HG02885 (cell line): ENCODE measurements around the gene COBL.

ENCODE experiments used
- ATAC-seq: cut with Tn5 transposase; IDR thresholded peaks from one replicate; pipeline ENCODE4 v1.9.1; 2021; ENCODE audit warnings: mild to moderate bottlenecking; ENCODE audit not compliant: unreplicated experiment, poor library complexity

Gene COBL

DNA sequence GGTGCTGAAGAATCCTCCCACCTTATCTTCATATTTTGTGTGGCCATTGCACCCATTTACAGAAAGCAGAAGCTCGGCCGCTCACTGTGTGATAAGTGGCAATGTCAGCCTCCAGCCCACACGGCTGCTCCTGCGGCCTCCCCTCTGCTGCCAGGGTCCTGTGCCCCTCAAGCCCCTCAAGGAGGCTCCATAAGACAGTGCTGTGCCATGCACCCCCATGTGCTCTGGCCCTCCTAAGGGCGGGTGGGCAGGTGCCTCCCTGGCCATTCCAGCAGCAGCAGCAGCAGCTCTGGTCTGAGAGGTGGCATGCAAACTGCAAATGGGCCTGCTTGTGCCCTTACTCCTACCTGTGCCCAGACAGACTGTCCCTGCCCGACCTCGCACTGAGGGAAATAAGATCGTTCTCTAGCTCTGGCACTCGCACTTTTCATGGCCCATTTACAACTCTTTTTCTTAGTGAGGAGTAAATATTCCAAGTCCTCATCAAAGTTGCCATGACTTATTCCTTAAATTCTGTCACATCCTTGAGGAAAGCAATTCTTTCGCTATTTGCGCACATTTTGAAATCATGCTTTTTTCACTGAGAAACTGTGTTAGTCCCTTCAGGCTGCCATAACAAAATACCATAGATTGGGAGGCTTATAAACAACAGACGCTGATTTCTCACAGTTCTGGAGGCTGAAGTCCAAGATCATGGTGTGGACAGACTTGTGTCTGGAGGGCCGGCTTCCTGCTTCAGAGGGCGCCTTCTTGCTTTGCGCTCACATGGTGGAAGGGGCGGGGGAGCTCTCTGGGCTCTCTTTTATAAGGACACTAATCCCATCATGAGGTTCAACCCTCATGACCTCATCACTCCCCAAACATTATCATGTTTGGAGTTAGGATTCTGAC lies 187.8 kb downstream of the COBL start:
- ATAC-seq = no peak

DNA sequence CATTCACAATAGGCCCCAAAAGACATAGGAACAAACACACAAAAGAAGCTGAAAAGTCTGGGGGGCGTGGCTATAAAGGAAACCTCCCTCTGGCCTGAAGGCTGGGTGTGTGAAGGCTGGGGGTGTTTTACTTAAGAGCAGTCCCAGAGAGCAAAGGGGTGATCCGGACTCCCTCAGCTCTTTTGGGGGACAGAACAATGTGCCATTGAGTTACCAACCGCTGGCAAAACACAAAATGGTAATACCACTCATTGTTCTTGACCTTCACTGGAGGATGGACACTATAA lies 189.0 kb downstream of the COBL start:
- no peak for ATAC-seq

DNA sequence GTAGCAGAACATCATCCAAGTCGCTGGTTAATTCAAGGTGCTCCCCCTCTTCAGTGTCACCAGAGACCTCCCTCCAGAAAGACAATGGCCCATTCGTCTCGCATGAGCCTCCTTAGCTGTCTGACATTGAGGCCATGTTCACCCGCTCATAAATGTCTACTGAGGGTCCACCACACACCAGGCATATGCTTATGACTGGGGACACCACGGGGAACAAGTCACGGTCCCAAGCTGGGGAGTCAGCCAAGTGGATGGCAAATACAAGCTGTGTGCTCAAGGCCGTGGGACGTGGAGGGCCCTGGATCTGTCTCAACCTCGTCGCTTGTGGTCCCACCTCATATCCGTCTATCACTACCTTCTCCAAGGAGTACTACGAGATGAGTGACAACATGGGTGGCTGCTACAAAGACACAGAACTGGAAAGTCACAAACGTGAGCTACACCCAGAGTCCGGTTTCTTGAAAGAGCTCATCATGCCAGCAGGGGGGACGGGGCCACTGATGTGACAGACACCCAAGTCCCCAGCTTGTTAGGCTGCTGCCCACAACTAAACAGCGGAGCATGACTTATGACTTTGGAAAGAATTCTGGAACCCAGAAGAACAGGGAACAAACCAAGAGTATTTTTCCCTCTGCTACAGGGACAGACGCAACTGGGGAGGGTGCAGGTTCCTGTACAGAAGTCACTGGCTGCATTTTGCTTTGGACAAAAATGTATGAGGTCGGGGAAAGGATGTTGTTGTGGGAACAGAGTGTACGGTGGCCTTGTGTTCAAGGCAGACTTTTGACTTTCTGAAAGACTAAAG lies 189.6 kb downstream of the COBL start:
- no peak for ATAC-seq

DNA sequence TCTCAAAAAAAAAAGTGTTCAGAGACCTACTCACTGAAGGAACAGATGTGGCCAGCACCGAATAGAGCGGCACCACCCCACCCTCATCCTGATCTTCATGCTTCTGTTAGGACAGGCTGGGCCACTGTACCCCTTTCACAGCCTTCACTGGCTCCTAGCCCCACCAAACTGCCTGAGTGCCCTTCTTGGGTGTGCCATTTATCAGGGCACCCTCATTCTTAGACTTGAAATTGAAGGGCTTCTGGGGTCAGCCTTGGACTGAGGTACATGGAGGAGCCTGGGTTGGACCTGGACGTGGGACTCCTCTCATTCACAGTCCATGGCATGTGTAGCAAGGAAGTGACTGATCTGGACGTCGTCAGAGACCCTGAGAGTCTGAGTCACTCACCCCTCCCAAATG lies 190.3 kb downstream of the COBL start:
- ATAC-seq = no peak

DNA sequence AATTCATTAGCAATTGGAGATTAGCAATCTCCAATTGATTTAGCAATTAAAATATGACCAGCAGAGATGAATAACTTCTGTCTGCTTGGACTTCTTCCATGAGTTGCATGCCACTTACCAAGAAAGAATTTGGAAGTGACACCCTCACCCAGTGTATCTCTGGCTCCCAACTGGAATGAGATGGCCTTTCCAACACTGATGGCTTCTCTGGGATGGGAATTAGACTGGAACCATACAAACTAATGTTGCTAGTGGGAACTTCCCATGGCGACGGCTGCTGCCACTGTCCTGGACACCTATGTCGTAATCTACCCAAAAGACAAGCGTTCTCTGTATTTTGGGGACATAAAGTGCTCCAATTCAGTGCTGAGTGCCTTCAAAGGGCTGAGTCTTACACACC lies 192.3 kb downstream of the COBL start:
- no peak for ATAC-seq

DNA sequence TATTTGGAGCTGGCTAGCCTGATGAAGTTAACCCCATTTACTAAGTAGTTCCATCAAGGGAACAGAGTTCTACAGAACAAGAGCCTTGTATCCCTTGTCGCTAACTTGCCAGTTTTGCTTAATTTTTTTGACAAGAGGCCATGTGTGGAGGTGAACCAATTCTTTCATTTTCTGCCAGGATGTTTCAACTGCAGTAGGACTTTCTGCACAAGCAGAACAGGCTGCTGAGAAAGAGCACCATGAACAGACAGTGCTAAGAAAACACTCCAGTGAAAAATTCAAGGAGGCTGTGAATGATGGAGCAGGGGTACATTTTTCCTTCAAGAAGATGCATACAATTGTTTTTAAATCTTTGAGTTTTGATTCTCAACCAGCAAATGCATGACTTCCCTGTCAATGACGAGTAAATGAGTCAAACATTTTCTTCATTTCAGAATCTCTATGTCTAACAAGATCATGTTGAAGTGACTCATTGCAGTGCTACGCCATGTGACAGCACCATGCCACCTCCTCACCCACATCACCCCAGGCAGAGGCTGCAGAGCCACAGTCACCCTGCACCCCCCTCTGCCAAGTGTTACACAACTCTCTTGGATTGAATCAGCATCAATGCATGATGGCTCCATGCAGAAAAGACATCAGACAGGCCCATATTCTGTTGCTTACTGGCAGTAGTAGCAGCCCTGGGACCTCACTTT lies 193.1 kb downstream of the COBL start:
- no peak for ATAC-seq

DNA sequence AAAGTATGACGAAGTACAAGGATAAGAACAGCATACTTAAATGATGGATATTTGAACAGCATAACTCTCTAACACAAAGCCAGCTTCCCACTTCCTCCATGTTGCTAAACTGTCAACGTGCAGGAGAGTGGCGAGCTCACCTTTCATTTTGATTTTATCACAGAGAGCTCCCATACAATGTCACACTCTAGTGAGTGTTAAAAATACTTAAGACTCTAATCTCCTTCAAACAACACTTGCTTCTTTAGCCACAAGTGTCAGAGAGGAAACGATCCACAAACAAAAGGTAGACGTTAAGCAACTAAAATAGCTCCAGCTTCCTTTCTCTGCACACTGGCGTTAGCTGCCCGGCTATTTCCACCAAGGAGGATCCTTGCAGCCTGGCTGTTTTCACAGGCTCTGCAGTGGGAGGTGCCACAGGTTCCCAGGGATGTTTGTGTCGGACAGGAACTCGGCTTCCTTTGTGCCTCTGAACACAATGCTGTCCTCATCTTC lies 194.6 kb downstream of the COBL start:
- no peak for ATAC-seq

DNA sequence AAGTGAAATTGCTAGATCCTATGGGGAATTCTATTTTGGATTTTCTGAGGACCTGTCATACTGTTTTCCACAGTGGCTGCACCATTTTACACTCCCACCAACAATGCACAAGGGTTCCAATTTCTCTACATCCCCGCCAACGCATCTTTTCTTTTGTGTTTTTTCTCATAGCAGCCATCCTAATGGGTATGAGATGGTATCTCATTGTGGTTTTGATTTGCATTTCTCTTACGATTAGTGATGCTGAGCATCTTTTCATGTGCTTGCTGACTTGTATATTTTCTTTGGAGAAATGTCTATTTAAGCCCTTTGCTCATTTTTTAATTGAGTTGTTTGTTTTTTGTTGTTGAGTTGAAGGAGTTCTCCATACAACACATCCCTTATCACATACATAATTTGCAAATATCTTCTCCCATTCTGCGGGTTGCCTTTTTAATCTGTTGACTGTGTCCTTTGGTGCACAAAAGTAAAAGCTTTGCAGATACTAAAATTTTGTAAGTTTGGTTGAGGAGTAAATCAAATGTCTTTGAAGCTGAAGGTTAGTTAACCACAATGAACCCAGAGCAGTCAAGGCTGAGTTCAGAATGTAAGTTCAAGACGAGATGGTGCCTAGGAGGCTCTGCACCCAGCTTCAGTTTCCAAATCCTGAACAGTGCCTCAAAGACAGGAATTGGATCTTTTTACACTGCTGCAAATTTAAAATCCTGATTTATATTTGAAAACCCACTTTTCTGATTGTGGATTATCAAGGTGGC lies 195.4 kb downstream of the COBL start:
- ATAC-seq = no peak

DNA sequence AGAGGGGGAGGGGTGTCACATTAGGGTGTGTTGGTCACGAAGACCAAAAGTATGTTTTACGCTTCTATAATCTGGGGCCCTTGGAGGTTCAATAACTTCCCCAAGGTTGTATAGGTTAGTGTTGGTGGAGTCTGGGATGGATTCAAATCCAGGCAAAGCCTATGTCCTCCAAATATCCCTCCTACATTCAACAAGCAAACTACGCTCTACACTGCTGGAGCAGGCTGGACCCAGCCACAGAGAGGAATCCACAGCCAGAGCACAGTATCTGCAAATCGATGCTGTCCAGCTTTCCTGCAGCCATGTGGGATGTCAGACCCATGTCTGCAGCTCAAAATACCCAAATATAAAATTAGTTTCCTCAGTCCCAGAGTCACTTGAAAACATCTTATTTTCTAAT lies 198.0 kb downstream of the COBL start:
- ATAC-seq = no peak

DNA sequence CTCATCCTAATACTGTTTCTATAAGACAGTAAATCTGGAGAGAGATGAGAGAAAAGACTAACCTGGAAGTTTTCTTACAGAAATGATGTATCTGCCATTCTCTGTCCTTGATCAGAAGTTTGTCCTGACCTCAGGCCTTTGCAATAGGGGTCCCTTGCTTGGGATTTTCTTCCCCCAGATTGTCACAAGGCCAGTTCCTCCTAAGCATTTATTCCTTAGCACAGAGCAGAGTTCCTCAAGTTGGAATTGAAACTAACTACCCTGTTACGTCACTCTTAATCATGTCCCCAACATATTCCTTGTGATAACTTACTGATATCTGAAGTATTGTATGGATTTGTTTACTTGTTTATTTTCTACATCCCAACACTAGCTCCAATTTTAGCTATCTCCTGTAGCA lies 202.1 kb downstream of the COBL start:
- no peak for ATAC-seq

DNA sequence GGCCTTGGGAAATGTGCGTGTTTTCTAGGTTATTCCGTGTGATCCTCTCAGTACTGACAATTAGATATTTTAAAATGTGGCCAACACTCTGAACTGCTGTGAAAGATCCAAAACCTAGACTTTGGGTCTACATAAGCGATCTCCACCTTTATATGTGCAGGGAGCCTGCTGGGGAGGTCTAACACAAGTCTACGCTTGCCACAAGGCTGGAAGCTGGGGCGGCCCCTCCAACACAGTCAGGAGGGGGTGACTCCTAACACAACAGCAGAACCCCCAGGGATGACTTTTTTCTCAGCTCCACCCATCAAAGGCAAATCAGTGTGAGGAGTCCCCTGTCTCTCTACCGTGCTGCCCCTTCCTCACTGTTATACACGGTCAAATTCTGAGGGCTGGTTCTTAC lies 202.6 kb downstream of the COBL start:
- no peak for ATAC-seq

DNA sequence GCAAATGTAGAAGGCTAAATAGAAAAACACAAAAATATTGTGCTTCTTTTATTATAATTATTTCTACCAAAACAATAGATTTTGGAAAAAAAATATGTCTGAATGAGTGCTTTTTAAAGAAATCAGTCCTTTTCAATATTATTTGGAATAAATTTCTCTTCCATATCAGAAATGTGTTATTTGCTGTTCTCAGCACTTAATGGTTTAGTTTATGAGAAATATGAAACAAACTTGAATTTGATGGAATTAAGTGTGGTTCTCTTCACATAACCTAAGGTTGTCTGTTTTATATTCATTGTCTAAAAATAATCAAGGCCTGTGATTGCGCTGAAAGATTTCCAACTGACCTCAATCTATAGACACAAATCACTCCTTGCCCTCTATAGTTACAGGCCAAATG lies 203.0 kb downstream of the COBL start:
- ATAC-seq = no peak

DNA sequence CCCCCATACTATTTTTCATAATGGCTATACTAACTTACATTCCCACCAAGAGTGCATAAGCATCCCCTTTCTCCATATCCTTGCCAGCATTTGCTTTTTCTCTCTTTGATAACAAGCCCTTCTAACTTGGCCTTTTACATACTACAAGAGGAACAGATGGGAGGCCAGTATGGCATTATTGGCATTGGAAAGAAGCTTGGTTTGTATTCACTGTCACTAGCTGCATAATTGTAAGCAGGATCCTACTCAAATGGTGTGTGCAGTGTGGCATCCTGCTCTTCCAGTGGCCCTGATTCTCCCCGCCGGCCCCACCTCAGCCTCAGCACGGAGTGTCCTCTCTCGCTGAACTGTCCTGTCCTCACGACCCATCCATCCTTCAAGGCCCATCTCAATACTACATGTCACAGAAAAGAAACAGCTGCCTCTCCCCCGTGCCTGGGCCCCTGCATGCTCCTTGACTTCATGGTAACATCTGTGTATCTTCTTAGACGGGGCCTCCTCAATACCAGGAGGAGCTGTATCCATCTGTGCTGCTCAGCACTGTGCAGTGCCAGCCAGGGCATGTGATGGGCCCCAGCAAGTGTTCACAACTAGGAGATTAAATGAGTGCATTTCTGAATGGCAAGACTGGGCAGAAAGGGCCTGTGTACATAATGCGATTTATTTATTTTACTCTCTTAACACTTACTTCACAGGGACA lies 205.2 kb downstream of the COBL start:
- ATAC-seq = no peak

DNA sequence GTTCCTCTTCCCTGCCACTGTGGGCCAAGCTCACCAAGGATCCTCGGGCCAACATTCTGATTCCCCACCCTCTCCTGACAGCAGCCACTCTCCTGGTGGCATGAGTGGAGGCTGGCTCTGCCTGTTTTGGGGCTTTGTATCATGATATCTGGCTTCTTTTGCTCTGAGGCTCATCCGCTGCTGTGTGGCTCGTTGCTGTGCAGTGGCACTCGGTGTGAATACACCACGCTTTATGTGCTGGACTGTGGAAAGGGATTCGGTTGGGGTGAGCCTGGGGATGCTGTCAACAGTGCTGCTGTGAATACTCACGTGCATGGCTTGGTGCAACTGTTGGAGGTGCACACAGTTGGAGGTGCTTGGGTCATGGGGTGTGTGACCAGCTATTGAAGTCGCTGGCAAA lies 208.5 kb downstream of the COBL start:
- no peak for ATAC-seq

DNA sequence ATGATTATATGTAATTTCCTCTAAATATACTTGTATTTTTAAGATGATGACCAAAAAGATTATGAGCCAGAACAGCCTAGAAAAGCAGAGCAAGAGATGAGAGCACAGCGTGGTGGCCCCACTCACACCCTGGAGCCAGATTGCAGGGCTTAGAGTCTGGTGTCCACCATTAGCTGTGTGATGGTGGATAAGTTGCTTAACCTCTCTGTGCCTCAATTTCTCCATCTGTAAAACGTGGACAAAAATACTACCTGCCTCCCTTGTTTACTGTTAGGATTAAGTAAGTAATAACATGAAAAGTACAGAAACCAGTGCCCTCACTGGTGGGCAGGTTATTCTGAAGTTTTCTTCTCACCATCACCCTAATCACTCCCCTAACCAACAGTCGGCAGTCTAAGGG lies 212.3 kb downstream of the COBL start:
- no peak for ATAC-seq

DNA sequence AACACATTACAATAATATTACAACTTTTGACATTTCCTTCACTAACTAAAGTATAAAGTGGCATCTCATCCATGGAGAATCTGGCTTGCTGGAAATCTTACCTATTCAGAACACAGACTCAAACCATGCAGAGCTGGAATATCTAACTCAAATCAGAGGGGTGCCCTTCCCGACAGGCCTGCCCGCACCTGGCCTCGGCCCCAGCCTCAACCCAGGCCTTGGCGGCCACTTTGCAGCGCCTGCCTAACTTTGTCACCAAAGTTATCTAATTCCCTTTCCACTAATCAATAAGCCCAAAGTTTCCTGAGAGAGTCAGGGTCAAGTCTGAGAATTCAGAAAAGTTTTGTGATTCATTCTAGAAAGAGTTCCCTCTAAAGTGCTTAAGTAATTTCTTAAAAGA lies 212.9 kb downstream of the COBL start:
- no peak for ATAC-seq

DNA sequence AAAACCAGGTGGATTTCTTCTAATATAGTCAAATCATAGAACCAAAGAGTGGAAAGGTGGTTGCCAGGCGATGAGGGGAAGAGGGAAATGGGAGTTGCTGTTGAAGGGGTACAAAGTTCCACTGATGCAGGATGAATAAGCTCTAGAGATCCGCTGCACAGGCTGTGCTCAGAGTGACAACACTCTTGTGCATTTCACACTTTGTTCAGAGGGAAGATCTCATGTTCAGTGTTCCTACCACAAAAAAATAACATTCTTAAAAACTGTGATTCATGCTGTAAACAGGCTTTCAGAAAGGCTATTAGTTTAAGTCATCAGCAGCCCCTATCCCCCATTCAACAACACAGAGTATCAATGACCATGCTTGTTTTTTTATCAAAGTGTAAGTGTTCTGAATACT lies 213.8 kb downstream of the COBL start:
- ATAC-seq = no peak

DNA sequence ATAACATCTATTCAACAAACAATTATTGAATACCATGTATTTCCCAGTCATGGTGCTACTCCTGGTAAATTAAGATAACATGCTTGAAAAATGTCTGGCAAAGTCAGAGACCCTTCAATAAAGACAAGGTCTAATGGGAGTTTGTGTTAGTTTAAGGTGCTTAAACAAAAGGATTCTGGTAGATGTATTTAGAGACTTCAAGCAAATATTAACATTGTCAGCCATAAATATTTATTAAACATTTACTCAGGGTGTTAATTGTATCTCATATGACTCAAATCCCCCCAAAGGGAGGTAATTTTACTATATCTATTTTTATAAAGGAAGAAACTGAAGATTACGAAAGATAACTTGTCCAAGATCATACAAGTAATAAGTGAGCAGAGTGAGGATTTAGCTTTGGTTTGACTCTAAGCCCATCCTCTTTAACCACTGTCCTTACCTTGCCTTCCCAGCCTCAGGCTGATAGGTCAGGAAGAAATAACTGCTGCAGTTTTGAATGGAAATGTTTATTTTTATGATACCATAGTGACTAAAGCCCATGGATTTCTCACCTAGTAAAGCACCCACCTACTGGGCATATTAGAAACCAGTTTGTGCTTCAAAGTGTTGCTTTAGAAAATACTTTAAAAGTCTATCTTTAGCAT lies 215.4 kb downstream of the COBL start:
- ATAC-seq = no peak

DNA sequence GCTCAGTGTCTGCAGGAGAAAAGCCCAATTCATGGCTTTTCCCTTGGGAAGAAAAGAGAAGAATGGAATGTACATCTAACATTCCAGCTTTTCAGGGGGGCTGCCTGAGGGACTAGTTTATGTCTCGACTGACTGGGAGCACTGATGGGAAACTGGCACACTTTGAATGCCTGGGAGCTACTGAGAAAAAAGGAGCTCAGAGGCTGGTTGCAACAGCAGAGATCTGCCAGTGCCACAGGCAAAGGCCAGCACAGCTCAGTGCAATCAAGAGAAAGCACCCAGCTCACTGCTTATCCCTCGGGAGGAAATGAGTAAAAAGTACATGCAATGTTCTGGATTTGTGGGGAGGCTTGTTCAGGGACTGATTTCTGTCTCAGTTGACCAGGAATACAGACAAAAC lies 226.2 kb downstream of the COBL start:
- no peak for ATAC-seq
